CD4-positive, CD25-positive, alpha-beta regulatory T cell (primary cell): ENCODE results near the gene CD151. TPM values are rescaled to one million over a fixed set of nuclear protein-coding genes. Genes with fewer than 3 reads are reported as not detected.
A peak's percentile ranks its signal among the peaks of the same experiment; 100 is the strongest.

Experiments used
- ATAC-seq, 2 donors: fragments of 150-1000 bp; cut with Tn5 transposase; one replicate each; pipeline ENCODE4 v1.10.0; 2021; ENCODE audit warnings: low read depth in 2 of 2, moderate number of reproducible peaks in 2 of 2, moderate library complexity in 1 of 2
- DNase-seq, 3 donors: peaks; one replicate each; pipeline versions ENCODE4 v3.0.0 to v3.0.0-alpha.2; 2012 to 2022; ENCODE audit warnings: mixed read lengths in 1 of 3
- H3K27ac ChIP-seq: one replicate; pipeline ENCODE4 v1.7.0; 2013; ENCODE audit warnings: mild to moderate bottlenecking, low read length; ENCODE audit not compliant: insufficient read depth, poor library complexity, severe bottlenecking
- H3K27me3 ChIP-seq: one replicate; pipeline ENCODE4 v1.7.0; 2013; ENCODE audit warnings: low read length; ENCODE audit not compliant: control insufficient read depth, insufficient read depth
- H3K36me3 ChIP-seq: one replicate; pipeline ENCODE4 v1.7.0; 2013; ENCODE audit warnings: mild to moderate bottlenecking, low read length, moderate library complexity; ENCODE audit not compliant: control insufficient read depth, insufficient read depth
- H3K4me1 ChIP-seq: 2 replicates; pipeline ENCODE4 v1.7.0; 2013; ENCODE audit warnings: mild to moderate bottlenecking, low read length; ENCODE audit not compliant: insufficient read depth, control insufficient read depth, poor library complexity, severe bottlenecking
- H3K4me3 ChIP-seq: one replicate; pipeline ENCODE4 v1.7.0; 2013; ENCODE audit warnings: low read depth, mild to moderate bottlenecking, low read length, moderate library complexity
- H3K9me3 ChIP-seq, 2 experiments: 1 replicate in 1 of 2; 2 replicates in 1 of 2; pipeline ENCODE4 v1.7.0; 2013; ENCODE audit warnings: low read length in 2 of 2, mild to moderate bottlenecking in 1 of 2, moderate library complexity in 1 of 2; ENCODE audit not compliant: control insufficient read depth in 2 of 2
- H3K27ac Mint-ChIP-seq, 3 donors: one replicate each; pipeline ENCODE4 v1.8.0; 2020 to 2022; ENCODE audit warnings: mild to moderate bottlenecking in 3 of 3, mixed read lengths in 3 of 3, moderate library complexity in 2 of 3
- H3K27me3 Mint-ChIP-seq: one replicate; pipeline ENCODE4 v1.8.0; 2022; ENCODE audit warnings: mild to moderate bottlenecking, mixed read lengths
- H3K36me3 Mint-ChIP-seq: one replicate; pipeline ENCODE4 v1.8.0; 2020; ENCODE audit warnings: mixed read lengths
- H3K4me1 Mint-ChIP-seq, 4 donors: one replicate each; pipeline ENCODE4 v1.8.0; 2020 to 2022; ENCODE audit warnings: mixed read lengths in 4 of 4, mild to moderate bottlenecking in 1 of 4
- H3K4me3 Mint-ChIP-seq, 4 donors: one replicate each; pipeline ENCODE4 v1.8.0; 2020 to 2022; ENCODE audit warnings: mild to moderate bottlenecking in 4 of 4, mixed read lengths in 4 of 4, moderate library complexity in 3 of 4
- H3K9me3 Mint-ChIP-seq, 7 donors: one replicate each; pipeline ENCODE4 v1.8.0; 2020 to 2022; ENCODE audit warnings: mixed read lengths in 7 of 7, mild to moderate bottlenecking in 3 of 7, moderate library complexity in 2 of 7
- polyA plus RNA-seq, 4 donors: library from polyadenylated mRNA; unstranded; fragments of 300-500 nt; fragmentation: Illumina TruSeq; gene quantifications; one replicate each; pipeline ENCODE4 v1.2.3, GENCODE V29; 2021
- total RNA-seq: library from RNA; stranded (reverse); gene quantifications from one replicate; pipeline ENCODE4 v1.2.3, GENCODE V29; 2022

The CD151 gene
- total and polyA plus RNA-seq, 5 donors from 2014 or later, result 5.5 to 20.7 (median 11.9) TPM

GRCh38 chr11:841981-842369 lies 9.2 kb downstream of the CD151 start:
- peak overlapping the region; percentile 67 for H3K27ac ChIP-seq

DNA sequence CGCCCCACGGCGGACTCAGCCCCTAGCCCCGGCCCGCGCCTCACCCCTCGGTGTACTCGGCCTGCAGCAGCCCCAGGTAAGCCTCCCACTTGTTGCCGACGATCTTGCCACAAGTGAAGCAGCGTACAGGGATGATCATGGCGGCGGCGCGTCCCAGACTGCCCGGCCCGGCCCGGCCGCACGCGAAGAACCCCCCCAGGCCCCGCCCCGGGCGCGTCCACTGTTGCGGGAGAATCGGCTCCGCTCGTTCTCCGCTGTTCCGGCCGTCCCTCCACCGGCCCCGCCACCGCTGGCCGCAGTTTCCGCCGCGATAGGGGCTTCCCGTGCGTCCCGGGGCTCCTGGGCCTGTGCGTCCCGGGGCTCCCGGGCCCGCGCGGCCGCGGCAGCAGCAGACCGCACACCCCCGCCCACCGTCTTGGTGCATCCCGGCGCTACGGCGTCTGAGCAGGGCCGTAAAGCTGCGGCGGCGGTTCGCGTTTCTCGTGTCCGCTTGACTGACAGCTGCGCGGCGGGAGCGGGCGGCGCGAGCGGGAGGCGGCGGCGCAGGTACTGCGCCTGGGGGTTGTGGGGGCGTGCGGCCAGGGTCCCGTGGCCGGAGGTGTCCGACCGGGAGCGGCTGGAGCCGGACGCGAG lies 9.7 kb downstream of the CD151 start, which contains the start of the genes POLR2L and TSPAN4:
TSS of gene POLR2L (minus strand) at position 160 of the 633 bp plus-strand sequence. CDS start at position 139, 21 bp downstream.
TSS of gene TSPAN4 (plus strand) at position 483 of the 633 bp plus-strand sequence. CDS start 7,453 bp downstream, outside the sequence.
- Histone ChIP-seq H3K4me1 (peaks cover 36% of the 10 kb centered on the region), H3K27ac (peak within 1 kb of the TSS; percentile 67)

More at GRCh38 chr11:841981-842369, 9.2 kb downstream of the CD151 start:
- Histone ChIP-seq H3K4me1 (peaks cover 36% of the 10 kb centered on the region), H3K36me3 (peaks cover 8% of the 10 kb centered on the region), H3K27me3 (no peaks in the 10 kb centered on the region), H3K4me3 (peak overlapping the region; percentile 76), H3K9me3 (no peaks in the 10 kb centered on the region)
- Mint-ChIP-seq H3K36me3 (no peaks in the 10 kb centered on the region), H3K4me1 (peaks cover 0 to 29% (median 3%) of the 10 kb centered on the region in 4 donors), H3K27ac (peak overlapping the region in 2 of 3 donors; percentile 41 to 85), H3K9me3 (no peaks in the 10 kb centered on the region), H3K27me3 (peaks cover 19% of the 10 kb centered on the region), H3K4me3 (peak overlapping the region; percentile 82 to 90 (median 88))
- ATAC-seq (peak in 1 of 2 donors; percentile 29), DNase-seq (no peak)

DNA sequence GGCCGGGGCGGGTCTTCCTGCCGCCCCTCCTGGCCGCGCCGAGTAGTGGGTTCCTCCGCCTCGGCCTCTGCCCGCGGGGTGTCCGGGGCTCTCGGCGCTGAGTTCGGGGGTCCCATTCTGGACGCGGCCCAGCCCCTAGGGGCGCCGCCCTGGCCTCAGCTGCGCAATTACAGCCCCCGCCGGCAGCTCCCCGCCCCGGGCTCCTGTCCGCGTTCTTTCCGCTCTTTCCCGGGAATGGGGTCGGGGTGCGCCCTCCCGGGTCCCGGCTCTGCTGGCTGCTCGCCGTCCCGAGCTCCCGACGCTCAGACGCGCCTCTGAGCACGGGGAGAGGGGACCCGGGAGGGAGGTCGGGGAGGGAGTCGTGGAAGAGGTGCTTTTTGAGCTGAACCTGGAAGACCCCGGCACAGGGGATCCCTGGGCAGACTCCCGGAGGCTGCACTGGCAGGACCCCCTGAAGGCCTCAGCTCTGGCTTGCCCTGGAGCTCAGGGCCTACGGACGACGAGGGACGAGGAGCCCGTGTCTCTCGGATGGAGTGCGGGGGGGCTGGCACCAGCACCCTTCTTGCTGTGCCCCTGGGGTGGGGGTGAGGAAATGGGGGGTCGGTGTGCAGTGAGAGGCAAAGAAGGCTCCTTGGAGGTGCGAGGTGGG lies 10.5 kb downstream of the CD151 start:
- H3K4me3 ChIP-seq, result peak overlapping the region; percentile 32
- H3K4me3 Mint-ChIP-seq, result peak overlapping the region; percentile 76 to 85 (median 84)
- H3K27me3 Mint-ChIP-seq, result peaks cover 19% of the 10 kb centered on the region
- no peak for ATAC-seq
- H3K9me3 ChIP-seq, result no peaks in the 10 kb centered on the region
- no peak overlapping the region for H3K27ac ChIP-seq
- peak overlapping the region in 1 of 3 donors; percentile 51 for H3K27ac Mint-ChIP-seq
- H3K36me3 ChIP-seq, result peaks cover 8% of the 10 kb centered on the region
- no peaks in the 10 kb centered on the region for H3K27me3 ChIP-seq
- peaks cover 36% of the 10 kb centered on the region for H3K4me1 ChIP-seq
- no peaks in the 10 kb centered on the region for H3K36me3 Mint-ChIP-seq
- H3K9me3 Mint-ChIP-seq, result no peaks in the 10 kb centered on the region
- H3K4me1 Mint-ChIP-seq, result peaks cover 0 to 29% (median 3%) of the 10 kb centered on the region in 4 donors
- no peak for DNase-seq

More for the DNA sequence above, 9.7 kb downstream of the CD151 start, which contains the start of the genes POLR2L and TSPAN4:
- peak within 1 kb of the TSS; percentile 76 for H3K4me3 ChIP-seq
- Mint-ChIP-seq H3K9me3 (no peaks in the 10 kb centered on the region), H3K27me3 (peaks cover 19% of the 10 kb centered on the region), H3K4me1 (peaks cover 0 to 29% (median 3%) of the 10 kb centered on the region in 4 donors), H3K36me3 (no peaks in the 10 kb centered on the region), H3K27ac (peak within 1 kb of the TSS; percentile 41 to 85 (median 56)), H3K4me3 (peak within 1 kb of the TSS; percentile 85 to 90 (median 88))
- DNase-seq (peak; percentile 78 to 92 (median 85)), ATAC-seq (peak; percentile 82 to 86)
- H3K9me3 ChIP-seq, result no peaks in the 10 kb centered on the region
- no peaks in the 10 kb centered on the region for H3K27me3 ChIP-seq
- H3K36me3 ChIP-seq, result peaks cover 8% of the 10 kb centered on the region

GRCh38 chr11:843818-844692 lies 11.3 kb downstream of the CD151 start:
- peaks cover 24% of the 10 kb centered on the region for H3K27me3 Mint-ChIP-seq
- peaks cover 44% of the 10 kb centered on the region for H3K4me1 ChIP-seq
- no peak overlapping the region for H3K27ac ChIP-seq
- DNase-seq (no peak), ATAC-seq (no peak)
- H3K9me3 Mint-ChIP-seq, result no peaks in the 10 kb centered on the region
- H3K4me3 Mint-ChIP-seq, result peak overlapping the region; percentile 76 to 85 (median 84)
- no peaks in the 10 kb centered on the region for H3K27me3 ChIP-seq
- H3K4me3 ChIP-seq, result no peak overlapping the region
- no peaks in the 10 kb centered on the region for H3K9me3 ChIP-seq
- no peaks in the 10 kb centered on the region for H3K36me3 Mint-ChIP-seq
- peaks cover 0 to 35% (median 6%) of the 10 kb centered on the region in 4 donors for H3K4me1 Mint-ChIP-seq
- no peak overlapping the region for H3K27ac Mint-ChIP-seq
- peaks cover 3% of the 10 kb centered on the region for H3K36me3 ChIP-seq

DNA sequence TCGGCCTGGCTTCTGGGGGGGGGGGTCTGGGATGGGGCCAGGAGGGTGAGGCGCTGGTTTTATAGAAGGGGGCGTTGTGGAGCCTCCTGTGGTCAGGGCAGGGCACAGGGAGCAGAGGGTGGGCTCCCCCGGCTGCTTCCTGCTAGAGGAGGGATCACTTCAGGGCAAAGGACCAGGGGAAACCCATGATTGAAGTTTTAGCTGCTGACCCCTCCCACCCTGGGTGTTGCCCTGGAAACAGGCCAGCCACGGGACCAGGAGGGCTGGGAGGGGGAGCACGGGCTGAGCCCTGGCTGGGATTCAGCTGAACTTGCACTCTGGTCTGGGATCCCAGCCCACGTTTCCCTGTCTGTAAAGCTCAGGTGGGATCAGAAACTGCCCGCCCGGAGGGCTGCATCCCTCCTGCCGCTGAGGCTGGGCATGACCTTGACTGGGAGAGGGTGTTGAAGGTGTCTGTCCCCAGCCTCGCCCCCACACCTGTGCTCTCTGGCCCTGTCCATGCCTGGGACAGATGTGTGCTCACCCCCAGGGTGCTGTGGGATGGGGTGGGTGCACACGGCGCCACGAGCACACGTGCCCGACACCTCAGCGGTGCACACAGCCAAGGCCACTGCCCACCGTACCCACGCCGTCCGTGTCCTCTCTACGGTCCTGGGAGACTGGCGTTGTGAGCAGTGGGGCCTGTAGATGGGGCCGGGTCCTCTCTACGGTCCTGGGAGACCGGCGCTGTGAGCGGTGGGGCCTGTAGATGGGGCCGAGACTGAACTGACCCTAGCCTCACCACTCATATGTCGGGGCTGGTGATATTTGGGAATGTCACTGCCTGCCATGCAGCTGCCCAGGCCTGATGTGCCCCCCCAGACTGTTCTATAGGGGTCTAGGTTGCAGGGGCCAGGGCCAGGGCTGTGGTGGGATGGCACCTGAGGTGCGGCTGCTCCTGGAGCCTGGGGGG lies 12.2 kb downstream of the CD151 start:
- Histone ChIP-seq H3K36me3 (peaks cover under 1% of the 10 kb centered on the region), H3K27me3 (no peaks in the 10 kb centered on the region), H3K4me1 (peaks cover 49% of the 10 kb centered on the region), H3K27ac (no peak overlapping the region), H3K4me3 (no peak overlapping the region), H3K9me3 (no peaks in the 10 kb centered on the region)
- no peaks in the 10 kb centered on the region for H3K9me3 Mint-ChIP-seq
- DNase-seq, result no peak
- no peak for ATAC-seq
- no peaks in the 10 kb centered on the region for H3K36me3 Mint-ChIP-seq
- peaks cover 24% of the 10 kb centered on the region for H3K27me3 Mint-ChIP-seq
- peak overlapping the region in 2 of 4 donors; percentile 19 to 27 for H3K4me3 Mint-ChIP-seq
- peaks cover 0 to 34% (median 6%) of the 10 kb centered on the region in 4 donors for H3K4me1 Mint-ChIP-seq
- H3K27ac Mint-ChIP-seq, result no peak overlapping the region

DNA sequence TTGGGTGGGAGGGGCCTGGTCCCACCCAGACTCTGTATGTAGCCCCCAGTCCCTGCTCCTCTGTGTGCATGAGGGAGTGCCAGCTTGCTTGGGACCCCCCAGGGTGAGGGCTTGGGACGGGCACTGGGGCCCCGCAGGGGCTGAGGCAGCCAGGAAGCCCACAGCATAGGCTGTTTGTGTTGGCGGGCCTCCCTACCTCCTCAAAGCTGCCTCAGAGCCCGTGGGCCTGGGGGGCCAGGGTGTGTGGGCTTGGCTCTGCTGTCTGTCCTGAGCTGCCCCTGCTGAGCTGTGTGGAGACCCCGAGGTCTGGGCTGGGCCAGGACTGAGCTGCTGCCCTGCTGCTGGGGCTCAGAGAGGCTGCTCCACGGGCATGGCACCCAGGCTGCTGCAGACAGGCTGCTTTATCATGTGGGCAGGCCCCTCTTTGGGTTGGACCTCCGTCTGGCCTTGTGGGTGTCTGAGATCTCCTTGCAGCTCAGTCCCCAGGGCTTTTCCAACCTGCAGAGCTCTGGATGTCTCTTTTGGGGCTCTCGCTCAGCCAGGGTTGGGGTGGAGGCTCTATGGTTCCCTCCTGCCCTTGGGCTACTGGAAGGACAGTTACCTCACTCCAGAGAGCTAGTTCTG lies 13.2 kb downstream of the CD151 start:
- no peak overlapping the region for H3K4me3 ChIP-seq
- H3K4me1 ChIP-seq, result peaks cover 45% of the 10 kb centered on the region
- H3K36me3 ChIP-seq, result no peaks in the 10 kb centered on the region
- Mint-ChIP-seq H3K27ac (peak overlapping the region in 1 of 3 donors; percentile 69), H3K4me3 (peak overlapping the region in 3 of 4 donors; percentile 19 to 27 (median 22)), H3K4me1 (peaks cover 0 to 24% (median 3%) of the 10 kb centered on the region in 4 donors), H3K9me3 (no peaks in the 10 kb centered on the region), H3K36me3 (no peaks in the 10 kb centered on the region), H3K27me3 (peaks cover 25% of the 10 kb centered on the region)
- DNase-seq, result no peak
- ATAC-seq, result no peak
- no peak overlapping the region for H3K27ac ChIP-seq
- no peaks in the 10 kb centered on the region for H3K27me3 ChIP-seq
- no peaks in the 10 kb centered on the region for H3K9me3 ChIP-seq
